ENCODE measurements around the gene SLC15A3.

SLC15A3 gene

GRCh38 chr11:60923326-60923725, 28.6 kb downstream of the SLC15A3 start:
- Histone ChIP-seq H3K27ac (ENCODE audit: low read depth, low read length) (no peak overlapping the region), H3K36me3 (ENCODE audit: control insufficient read depth, low read length) (peaks cover 48% of the 10 kb centered on the region), H4K20me1 (ENCODE audit: control insufficient read depth, insufficient read depth, low read depth, low read length) (no peaks in the 10 kb centered on the region), H3K27me3 (ENCODE audit: control insufficient read depth, low read length) (peaks cover 7% of the 10 kb centered on the region), H3K9me3 (ENCODE audit: control insufficient read depth, insufficient read depth, low read length) (no peaks in the 10 kb centered on the region), H3F3A (ENCODE audit: control insufficient read depth, insufficient read depth) (peaks cover 3% of the 10 kb centered on the region; the same call in 1 of the 2 replicates), H3K79me2 (ENCODE audit: control insufficient read depth, low read length) (peaks cover 16% of the 10 kb centered on the region), H3K4me3 (ENCODE audit: low read length) (no peak overlapping the region), H3K4me2 (ENCODE audit: low read length) (peak overlapping the region; percentile 82; the same call in 1 of the 2 replicates), H3K9me2 (replicated peaks; ENCODE audit: control insufficient read depth, low read length) (no peaks in the 10 kb centered on the region), H3K4me1 (ENCODE audit: control insufficient read depth, low read length) (peaks cover 37% of the 10 kb centered on the region)
- no peak for TF ChIP-seq EZH2phosphoT487 (IDR thresholded peaks at IDR 0.05; ENCODE audit: borderline replicate concordance, low read length)
- TF ChIP-seq, protein P1, sequence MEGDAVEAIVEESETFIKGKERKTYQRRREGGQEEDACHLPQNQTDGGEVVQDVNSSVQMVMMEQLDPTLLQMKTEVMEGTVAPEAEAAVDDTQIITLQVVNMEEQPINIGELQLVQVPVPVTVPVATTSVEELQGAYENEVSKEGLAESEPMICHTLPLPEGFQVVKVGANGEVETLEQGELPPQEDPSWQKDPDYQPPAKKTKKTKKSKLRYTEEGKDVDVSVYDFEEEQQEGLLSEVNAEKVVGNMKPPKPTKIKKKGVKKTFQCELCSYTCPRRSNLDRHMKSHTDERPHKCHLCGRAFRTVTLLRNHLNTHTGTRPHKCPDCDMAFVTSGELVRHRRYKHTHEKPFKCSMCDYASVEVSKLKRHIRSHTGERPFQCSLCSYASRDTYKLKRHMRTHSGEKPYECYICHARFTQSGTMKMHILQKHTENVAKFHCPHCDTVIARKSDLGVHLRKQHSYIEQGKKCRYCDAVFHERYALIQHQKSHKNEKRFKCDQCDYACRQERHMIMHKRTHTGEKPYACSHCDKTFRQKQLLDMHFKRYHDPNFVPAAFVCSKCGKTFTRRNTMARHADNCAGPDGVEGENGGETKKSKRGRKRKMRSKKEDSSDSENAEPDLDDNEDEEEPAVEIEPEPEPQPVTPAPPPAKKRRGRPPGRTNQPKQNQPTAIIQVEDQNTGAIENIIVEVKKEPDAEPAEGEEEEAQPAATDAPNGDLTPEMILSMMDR (IDR thresholded peaks at IDR 0.05; ENCODE audit: low read depth, low read length, poor library complexity, severe bottlenecking): no peak

DNA sequence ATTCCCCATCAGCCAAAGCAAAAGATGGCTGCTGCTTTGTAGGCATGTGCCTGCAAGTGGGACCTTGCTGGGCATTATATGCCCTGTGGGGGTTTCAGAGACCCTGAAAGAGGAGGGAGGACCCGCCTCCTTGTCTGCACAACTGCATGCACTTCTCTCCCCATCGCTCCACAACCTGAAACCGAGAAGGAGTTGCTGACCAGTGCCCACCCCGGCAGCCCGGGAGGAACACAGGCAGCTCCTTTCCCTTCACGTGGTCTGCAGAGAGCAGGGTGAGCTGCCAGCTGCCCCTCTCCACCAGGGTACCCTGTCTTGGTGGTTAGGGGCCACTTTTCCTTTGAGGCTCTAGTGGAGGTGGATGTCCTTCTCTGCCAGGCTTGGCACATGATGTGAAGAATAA, 29.1 kb downstream of the SLC15A3 start:
- no peak overlapping the region for H3K4me2 ChIP-seq (ENCODE audit: low read length)

DNA sequence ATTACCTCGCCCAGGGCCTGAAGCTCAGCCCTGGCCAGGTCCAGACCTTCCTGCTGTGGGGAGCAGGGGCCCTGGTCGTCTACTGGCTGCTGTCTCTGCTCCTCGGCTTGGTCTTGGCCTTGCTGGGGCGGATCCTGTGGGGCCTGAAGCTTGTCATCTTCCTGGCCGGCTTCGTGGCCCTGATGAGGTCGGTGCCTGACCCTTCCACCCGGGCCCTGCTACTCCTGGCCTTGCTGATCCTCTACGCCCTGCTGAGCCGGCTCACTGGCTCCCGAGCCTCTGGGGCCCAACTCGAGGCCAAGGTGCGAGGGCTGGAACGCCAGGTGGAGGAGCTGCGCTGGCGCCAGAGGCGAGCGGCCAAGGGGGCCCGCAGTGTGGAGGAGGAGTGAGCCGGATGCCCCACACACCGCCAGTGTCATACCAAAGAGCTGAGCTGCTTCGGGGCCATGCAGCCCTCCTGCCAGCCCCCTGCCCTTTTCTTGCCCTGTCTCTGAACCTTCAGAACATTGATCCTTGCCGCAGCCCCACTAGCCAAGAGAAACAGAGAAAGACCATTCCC, 30.1 kb downstream of the SLC15A3 start:
- Histone ChIP-seq H3K9me3 (ENCODE audit: control insufficient read depth, insufficient read depth, low read length) (no peaks in the 10 kb centered on the region), H3K36me3 (ENCODE audit: control insufficient read depth, low read length) (peaks cover 60% of the 10 kb centered on the region), H3K79me2 (ENCODE audit: control insufficient read depth, low read length) (peaks cover 31% of the 10 kb centered on the region), H3K27me3 (ENCODE audit: control insufficient read depth, low read length) (peaks cover 7% of the 10 kb centered on the region), H3K9me2 (replicated peaks; ENCODE audit: control insufficient read depth, low read length) (no peaks in the 10 kb centered on the region), H3K27ac (ENCODE audit: low read depth, low read length) (no peak overlapping the region), H3F3A (ENCODE audit: control insufficient read depth, insufficient read depth) (peaks cover 3% of the 10 kb centered on the region; the same call in 1 of the 2 replicates), H3K4me2 (ENCODE audit: low read length) (no peak overlapping the region), H4K20me1 (ENCODE audit: control insufficient read depth, insufficient read depth, low read depth, low read length) (no peaks in the 10 kb centered on the region; the same call in 1 of the 2 replicates), H3K4me1 (ENCODE audit: control insufficient read depth, low read length) (peaks cover 51% of the 10 kb centered on the region), H3K4me3 (ENCODE audit: low read length) (no peak overlapping the region)
- no peak for TF ChIP-seq EZH2phosphoT487 (IDR thresholded peaks at IDR 0.05; ENCODE audit: borderline replicate concordance, low read length)
- TF ChIP-seq, protein P1 (IDR thresholded peaks at IDR 0.05; ENCODE audit: low read depth, low read length, poor library complexity, severe bottlenecking): no peak

More for the DNA sequence above, 29.1 kb downstream of the SLC15A3 start:
- Histone ChIP-seq H3K79me2 (ENCODE audit: control insufficient read depth, low read length) (peaks cover 20% of the 10 kb centered on the region), H3F3A (ENCODE audit: control insufficient read depth, insufficient read depth) (peaks cover 3% of the 10 kb centered on the region; the same call in 1 of the 2 replicates), H3K9me2 (replicated peaks; ENCODE audit: control insufficient read depth, low read length) (no peaks in the 10 kb centered on the region), H3K36me3 (ENCODE audit: control insufficient read depth, low read length) (peaks cover 51% of the 10 kb centered on the region), H3K27ac (ENCODE audit: low read depth, low read length) (no peak overlapping the region), H3K4me1 (ENCODE audit: control insufficient read depth, low read length) (peaks cover 41% of the 10 kb centered on the region), H3K9me3 (ENCODE audit: control insufficient read depth, insufficient read depth, low read length) (no peaks in the 10 kb centered on the region), H4K20me1 (ENCODE audit: control insufficient read depth, insufficient read depth, low read depth, low read length) (no peaks in the 10 kb centered on the region), H3K4me3 (ENCODE audit: low read length) (no peak overlapping the region), H3K27me3 (ENCODE audit: control insufficient read depth, low read length) (peaks cover 7% of the 10 kb centered on the region)
- no peak for TF ChIP-seq EZH2phosphoT487 (IDR thresholded peaks at IDR 0.05; ENCODE audit: borderline replicate concordance, low read length)
- TF ChIP-seq, protein P1 (IDR thresholded peaks at IDR 0.05; ENCODE audit: low read depth, low read length, poor library complexity, severe bottlenecking): no peak

All from DOHH2 (cell line).